Astrocyte (in vitro differentiated cells and primary cell): Measurements from ENCODE around the gene OVOL1.

Source experiments
- CTCF ChIP-seq: IDR thresholded peaks from 2 replicates; pipeline ENCODE4 v1.5.1; 2011; ENCODE audit warnings: low read depth, mild to moderate bottlenecking, inconsistent platforms, low read length, moderate library complexity; ENCODE audit not compliant: insufficient read depth
- EZH2 ChIP-seq: IDR thresholded peaks from 2 replicates; pipeline ENCODE4 v1.6.1; 2012; ENCODE audit warnings: mild to moderate bottlenecking, low read length, inconsistent platforms; ENCODE audit not compliant: insufficient read depth

- TF ChIP-seq CTCF (no peak), EZH2 (no peak)
Observed at GRCh38 chr11:65834202-65834601, 47.3 kb downstream of the OVOL1 start.
